Stimulated activated naive CD4-positive, alpha-beta T cell (primary cell): Measurements from ENCODE around the gene CCND1.

Experiments used
- DNase-seq, 6 experiments: peaks; one replicate each; lab custom pipeline; 2025; lab: John Stamatoyannopoulos, UW

CCND1 gene

GRCh38 chr11:69653406-69653960 lies 12.5 kb downstream of the CCND1 start:
- no peak for DNase-seq

GRCh38 chr11:69654001-69654659 lies 13.2 kb downstream of the CCND1 start:
- DNase-seq, result no peak

- no peak for DNase-seq
Observed at GRCh38 chr11:69654660-69655478, 13.9 kb downstream of the CCND1 start.

- no peak for DNase-seq
Observed at GRCh38 chr11:69655479-69656428, 14.8 kb downstream of the CCND1 start.

- no peak for DNase-seq
Observed at GRCh38 chr11:69656536-69657455, 15.8 kb downstream of the CCND1 start.

- no peak for DNase-seq
Observed at GRCh38 chr11:69657456-69657910, 16.5 kb downstream of the CCND1 start.

- DNase-seq, result no peak
Observed at GRCh38 chr11:69657911-69658625, 17.1 kb downstream of the CCND1 start.

- no peak for DNase-seq
Observed at GRCh38 chr11:69658626-69659450, 17.9 kb downstream of the CCND1 start.

GRCh38 chr11:69659591-69659990 lies 18.6 kb downstream of the CCND1 start:
- no peak for DNase-seq

- no peak for DNase-seq
Observed at GRCh38 chr11:69660001-69660500, 19.1 kb downstream of the CCND1 start.

GRCh38 chr11:69661413-69661715 lies 20.4 kb downstream of the CCND1 start:
- DNase-seq, result no peak

GRCh38 chr11:69662021-69662698 lies 21.2 kb downstream of the CCND1 start:
- no peak for DNase-seq

GRCh38 chr11:69662806-69663205 lies 21.9 kb downstream of the CCND1 start:
- DNase-seq, result no peak

- no peak for DNase-seq
Observed at GRCh38 chr11:69663326-69663725, 22.4 kb downstream of the CCND1 start.

GRCh38 chr11:69664103-69664775 lies 23.3 kb downstream of the CCND1 start:
- no peak for DNase-seq

GRCh38 chr11:69664901-69665300 lies 23.9 kb downstream of the CCND1 start:
- no peak for DNase-seq

GRCh38 chr11:69665669-69666068 lies 24.7 kb downstream of the CCND1 start:
- no peak for DNase-seq

GRCh38 chr11:69666261-69666660 lies 25.3 kb downstream of the CCND1 start:
- DNase-seq, result no peak
